ENCODE results near the gene SLC25A20.
A peak's percentile ranks its signal among the peaks of the same experiment; 100 is the strongest.

The SLC25A20 gene

DNA sequence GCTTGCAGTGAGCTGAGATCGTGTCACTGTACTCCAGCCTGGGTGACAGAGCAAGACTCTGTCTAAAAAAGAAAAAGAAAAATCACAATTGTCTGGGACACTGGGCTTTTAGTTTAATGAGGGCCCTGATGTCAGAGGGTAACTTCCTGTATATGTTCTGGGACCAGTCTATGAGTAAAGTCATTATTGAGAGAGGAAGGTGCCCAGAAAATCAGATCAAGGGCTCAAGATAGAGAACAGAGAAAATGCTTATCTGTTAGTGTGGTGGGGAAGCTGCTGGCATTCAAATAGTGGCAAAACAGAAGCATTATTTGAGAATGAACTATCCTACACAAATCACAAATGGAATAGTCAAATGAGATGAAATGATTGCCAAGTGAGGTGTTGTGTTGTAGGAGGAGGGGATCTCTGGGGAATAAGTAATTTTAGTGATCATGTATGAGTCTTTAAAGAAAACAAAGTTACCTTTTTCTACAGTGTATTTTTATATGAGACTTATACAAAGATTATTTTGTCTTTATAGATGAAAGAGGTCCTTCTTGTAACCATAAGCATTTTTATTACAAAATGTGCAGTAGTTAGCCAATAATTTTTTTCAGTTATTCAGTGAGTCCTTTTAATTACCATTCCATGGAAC is 33.4 kb upstream of the SLC25A20 start:
- H3K9ac ChIP-seq, result no peak overlapping the region; a peak in 1 of 22 replicates
- H3K4me1 ChIP-seq, result peaks cover 26 to 78% (median 33%) of the 10 kb centered on the region in 10 experiments
- H3K9me3 ChIP-seq (replicated peaks in 1 of 11), result no peaks in the 10 kb centered on the region; a peak in 2 of 22 replicates
- TF ChIP-seq Cebpa-rat (IDR thresholded peaks at IDR 0.05), result no peak
- H3K4me2 ChIP-seq, result peak overlapping the region in 2 of 11 experiments; percentile 23 to 46; a peak in 3 of 22 replicates
- no peaks in the 10 kb centered on the region for H3K27me3 ChIP-seq
- peaks cover 71 to 100% (median 98%) of the 10 kb centered on the region in 11 experiments; a peak in 21 of 22 replicates for H4K20me1 ChIP-seq
- H3K27ac ChIP-seq, result no peak overlapping the region
- H3K36me3 ChIP-seq, result peaks cover 68 to 100% (median 99%) of the 10 kb centered on the region in 11 experiments
- H3K4me3 ChIP-seq, result no peak overlapping the region

DNA sequence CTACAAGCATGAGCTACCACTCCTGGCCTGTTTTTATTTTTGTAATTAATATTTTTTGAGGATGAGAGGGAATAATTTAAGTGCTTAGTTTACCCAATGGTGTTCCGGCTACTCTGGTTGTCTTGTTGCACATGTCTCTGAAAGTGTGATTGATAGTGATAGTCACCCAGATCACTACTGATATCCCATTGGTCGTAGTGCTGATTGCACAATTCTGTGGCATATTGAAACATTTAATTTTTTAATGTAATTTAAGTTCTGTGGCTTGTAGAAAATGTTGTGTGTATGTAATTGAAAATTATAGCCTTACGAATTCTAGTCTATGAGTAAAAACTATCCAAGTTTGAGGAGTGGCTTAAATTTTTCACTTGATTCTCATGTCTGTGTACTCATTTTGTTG is 31.9 kb upstream of the SLC25A20 start:
- peaks cover 38 to 88% (median 44%) of the 10 kb centered on the region in 10 experiments for H3K4me1 ChIP-seq
- no peak overlapping the region for H3K9ac ChIP-seq
- no peak overlapping the region for H3K4me3 ChIP-seq
- H3K27ac ChIP-seq, result no peak overlapping the region
- TF ChIP-seq Cebpa-rat (IDR thresholded peaks at IDR 0.05), result peak in 1 of 11 experiments; percentile 12; a peak in 1 of 22 replicates
- H4K20me1 ChIP-seq, result peaks cover 78 to 100% (median 100%) of the 10 kb centered on the region in 11 experiments; a peak in 21 of 22 replicates
- peak overlapping the region in 2 of 11 experiments; percentile 11 to 82; a peak in 2 of 22 replicates for H3K4me2 ChIP-seq
- no peaks in the 10 kb centered on the region; a peak in 2 of 22 replicates for H3K9me3 ChIP-seq (replicated peaks in 1 of 11)
- H3K27me3 ChIP-seq, result no peaks in the 10 kb centered on the region
- H3K36me3 ChIP-seq, result peaks cover 68 to 100% (median 99%) of the 10 kb centered on the region in 11 experiments

DNA sequence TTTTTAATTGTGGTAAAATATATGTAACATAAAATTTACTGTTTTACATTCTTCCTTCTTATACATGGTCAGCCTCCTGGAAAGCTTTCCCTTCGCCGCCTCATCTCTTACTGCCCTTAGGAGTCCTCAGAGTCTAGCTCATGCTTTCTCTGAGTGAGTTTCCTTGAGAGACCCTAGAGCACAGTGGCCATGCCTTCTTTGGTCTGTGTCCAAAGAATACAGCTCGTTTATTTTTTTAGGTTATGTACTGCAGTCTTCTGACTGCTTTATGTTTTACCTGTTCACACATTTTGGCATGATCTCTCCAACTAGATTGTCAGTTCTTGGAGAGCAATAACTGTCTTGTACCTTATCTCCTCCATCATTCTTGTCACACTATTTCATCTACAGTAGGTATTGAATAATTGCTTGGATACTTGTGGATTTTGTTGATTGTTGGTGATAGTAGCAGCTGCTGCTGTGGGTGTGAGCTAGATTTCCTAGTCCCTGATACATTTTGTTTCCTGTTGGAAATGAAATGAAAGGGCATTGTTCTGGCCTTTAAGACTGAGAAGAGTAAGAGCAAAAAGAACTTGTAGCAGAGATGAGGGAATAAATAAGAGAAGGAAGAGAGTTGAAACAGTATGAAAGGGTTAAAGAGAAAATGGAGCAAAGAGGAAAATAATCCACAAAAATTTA is 30.8 kb upstream of the SLC25A20 start:
- TF ChIP-seq Cebpa-rat (IDR thresholded peaks at IDR 0.05), result no peak
- Histone ChIP-seq H3K27me3 (no peaks in the 10 kb centered on the region), H3K4me2 (peak overlapping the region in 10 of 11 experiments; percentile 16 to 84 (median 70); a peak in 18 of 22 replicates), H3K27ac (peak overlapping the region in 2 of 11 experiments; percentile 29 to 32; a peak in 2 of 22 replicates), H3K4me1 (peaks cover 38 to 77% (median 44%) of the 10 kb centered on the region in 10 experiments), H4K20me1 (peaks cover 89 to 100% (median 99%) of the 10 kb centered on the region in 11 experiments; a peak in 21 of 22 replicates), H3K9me3 (replicated peaks in 1 of 11) (no peaks in the 10 kb centered on the region; a peak in 2 of 22 replicates), H3K9ac (peak overlapping the region in 1 of 11 experiments; percentile 52; a peak in 1 of 22 replicates), H3K4me3 (no peak overlapping the region), H3K36me3 (peaks cover 69 to 100% (median 99%) of the 10 kb centered on the region in 11 experiments)

DNA sequence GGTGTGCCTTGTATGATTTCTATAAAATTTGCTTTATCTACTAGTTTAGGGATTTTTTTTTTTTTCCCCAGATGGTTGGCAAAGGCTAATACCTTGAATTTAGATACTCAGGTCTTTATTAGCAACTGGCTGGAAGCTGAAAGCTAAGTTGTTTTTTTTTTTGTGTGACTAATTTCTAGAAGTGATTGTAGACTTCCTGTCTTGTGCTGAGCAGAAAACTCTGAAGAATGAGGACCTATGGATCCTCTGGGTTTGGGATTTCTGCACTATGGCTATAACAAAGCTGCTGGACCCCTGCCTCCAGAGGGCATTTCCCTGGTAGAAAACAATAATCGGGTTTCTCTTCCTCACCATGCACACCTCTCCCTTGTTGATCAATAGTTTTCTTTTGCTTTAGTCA is 30.0 kb upstream of the SLC25A20 start:
- TF ChIP-seq Cebpa-rat (IDR thresholded peaks at IDR 0.05), result no peak
- Histone ChIP-seq H4K20me1 (peaks cover 95 to 100% (median 100%) of the 10 kb centered on the region in 11 experiments; a peak in 21 of 22 replicates), H3K36me3 (peaks cover 69 to 100% (median 100%) of the 10 kb centered on the region in 11 experiments), H3K4me1 (peaks cover 38 to 76% (median 44%) of the 10 kb centered on the region in 10 experiments), H3K27me3 (no peaks in the 10 kb centered on the region), H3K9me3 (replicated peaks in 1 of 11) (no peaks in the 10 kb centered on the region; a peak in 2 of 22 replicates), H3K4me3 (no peak overlapping the region), H3K4me2 (peak overlapping the region; percentile 16 to 84 (median 71); a peak in 20 of 22 replicates), H3K9ac (peak overlapping the region in 1 of 11 experiments; percentile 52; a peak in 1 of 22 replicates), H3K27ac (peak overlapping the region in 3 of 11 experiments; percentile 20 to 65 (median 32); a peak in 4 of 22 replicates)

GRCh38 chr3:48927928-48928327 is 29.2 kb upstream of the SLC25A20 start:
- Histone ChIP-seq H3K4me3 (peak overlapping the region in 1 of 10 experiments; percentile 32; a peak in 3 of 20 replicates), H3K4me1 (peaks cover 38 to 76% (median 44%) of the 10 kb centered on the region in 10 experiments), H3K36me3 (peaks cover 69 to 100% (median 99%) of the 10 kb centered on the region in 11 experiments), H3K4me2 (peak overlapping the region; percentile 43 to 84 (median 71)), H4K20me1 (peaks cover 92 to 100% (median 99%) of the 10 kb centered on the region in 11 experiments; a peak in 21 of 22 replicates), H3K9ac (no peak overlapping the region), H3K9me3 (replicated peaks in 1 of 11) (no peaks in the 10 kb centered on the region; a peak in 2 of 22 replicates), H3K27ac (peak overlapping the region in 5 of 11 experiments; percentile 1 to 65 (median 35); a peak in 9 of 22 replicates), H3K27me3 (no peaks in the 10 kb centered on the region)
- peak in 3 of 11 experiments; percentile 56 to 79 (median 63); a peak in 4 of 22 replicates for TF ChIP-seq Cebpa-rat (IDR thresholded peaks at IDR 0.05)

DNA sequence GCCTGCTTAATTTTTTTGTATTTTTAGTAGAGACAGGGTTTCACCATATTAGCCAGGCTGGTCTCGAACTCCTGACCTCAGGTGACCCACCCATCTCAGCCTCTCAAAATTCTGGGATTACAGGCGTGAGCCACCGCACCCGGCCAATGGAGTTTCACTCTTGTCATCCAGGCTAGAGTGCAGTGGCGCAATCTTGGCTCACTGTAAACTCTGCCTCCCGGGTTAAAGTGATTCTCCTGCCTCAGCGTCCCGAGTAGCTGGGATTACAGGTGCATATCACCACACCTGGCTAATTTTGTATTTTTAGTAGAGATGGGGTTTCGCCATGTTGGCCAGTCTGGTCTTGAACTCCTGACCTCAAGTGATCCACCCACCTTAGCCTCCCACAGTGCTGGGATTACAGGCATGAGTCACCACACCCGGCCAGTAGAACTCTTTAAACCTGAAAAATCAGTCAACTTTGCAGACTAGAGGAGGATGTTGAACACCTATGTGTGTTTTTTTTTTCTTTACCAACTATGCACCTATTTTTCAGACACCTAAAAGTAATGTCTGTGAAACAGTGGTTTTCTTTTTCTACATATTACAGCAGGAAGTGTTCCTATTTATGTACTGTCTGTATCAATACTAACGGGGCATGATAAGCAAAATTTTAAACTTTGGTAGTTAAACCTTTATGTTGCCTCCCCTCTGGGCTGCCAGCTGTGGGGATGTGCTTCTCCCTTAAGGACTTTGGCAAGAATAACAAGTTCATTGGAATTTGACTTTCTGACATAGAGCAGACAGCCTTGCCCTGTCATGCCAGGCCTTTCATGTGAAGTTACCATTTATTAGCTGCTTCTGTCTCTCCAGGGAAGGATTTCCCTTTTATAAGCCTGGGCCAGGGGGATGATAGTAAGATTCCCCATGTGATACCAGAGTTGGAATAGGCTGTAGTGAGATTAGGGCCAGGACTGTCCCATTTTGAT is 28.0 kb upstream of the SLC25A20 start:
- Histone ChIP-seq H3K27me3 (no peaks in the 10 kb centered on the region), H4K20me1 (peaks cover 91 to 100% (median 99%) of the 10 kb centered on the region in 11 experiments; a peak in 21 of 22 replicates), H3K4me3 (no peak overlapping the region; a peak in 1 of 20 replicates), H3K27ac (peak overlapping the region in 6 of 11 experiments; percentile 1 to 65 (median 26); a peak in 7 of 22 replicates), H3K9me3 (replicated peaks in 1 of 11) (no peaks in the 10 kb centered on the region), H3K4me1 (peaks cover 43 to 71% (median 48%) of the 10 kb centered on the region in 10 experiments), H3K36me3 (peaks cover 78 to 100% (median 98%) of the 10 kb centered on the region in 11 experiments), H3K9ac (peak overlapping the region in 4 of 11 experiments; percentile 17 to 49 (median 34); a peak in 4 of 22 replicates), H3K4me2 (peak overlapping the region; percentile 43 to 84 (median 71))
- TF ChIP-seq Cebpa-rat (IDR thresholded peaks at IDR 0.05), result no peak

GRCh38 chr3:48919215-48920138 is 20.8 kb upstream of the SLC25A20 start:
- peak overlapping the region; percentile 75 to 96 (median 88) for H3K4me3 ChIP-seq
- H3K4me2 ChIP-seq, result peak overlapping the region; percentile 65 to 94 (median 84)
- H4K20me1 ChIP-seq, result peaks cover 34 to 57% (median 48%) of the 10 kb centered on the region in 11 experiments; a peak in 20 of 22 replicates
- peak overlapping the region; percentile 88 to 99 (median 96) for H3K9ac ChIP-seq
- H3K9me3 ChIP-seq (replicated peaks in 1 of 11), result no peaks in the 10 kb centered on the region
- H3K4me1 ChIP-seq, result peaks cover 23 to 38% (median 29%) of the 10 kb centered on the region in 10 experiments
- H3K36me3 ChIP-seq, result peaks cover 29 to 33% (median 31%) of the 10 kb centered on the region in 11 experiments
- TF ChIP-seq Cebpa-rat (IDR thresholded peaks at IDR 0.05), result no peak
- H3K27ac ChIP-seq, result peak overlapping the region; percentile 84 to 98 (median 96)
- no peaks in the 10 kb centered on the region for H3K27me3 ChIP-seq

All from BLaER1 treated with 17β-estradiol and CSF1 and Interleukin-3, amounts not matched to agents 10 nM and 100 nM (cell line).